ENCODE measurements around the gene CD200R1. TPM values are rescaled to one million over a fixed set of nuclear protein-coding genes. Genes with fewer than 3 reads are reported as not detected.

The CD200R1 gene
- total RNA-seq, 4 donors from 2014 or later: 1.6 to 3.3 (median 1.7) TPM

- no peak for DNase-seq (ENCODE audit: extremely low spot score)
- no peak for TF ChIP-seq EP300 (IDR thresholded peaks at IDR 0.05)
- no peak for TF ChIP-seq POLR2A (IDR thresholded peaks at IDR 0.05; ENCODE audit: low read depth)
- TF ChIP-seq CTCF (IDR thresholded peaks at IDR 0.05): no peak
- no peak overlapping the region for H3K4me3 ChIP-seq
- H3K4me1 ChIP-seq: no peaks in the 10 kb centered on the region
- intact Hi-C loops (cut with DNase I): no loop called here
- H3K27me3 ChIP-seq: peaks cover 0 to 9% (median 0%) of the 10 kb centered on the region in 4 donors
- H3K27ac ChIP-seq (replicated peaks in 1 of 4): no peak overlapping the region
- 57% methylated on average over 2 of the region's 2 CpGs for WGBS
- no peaks in the 10 kb centered on the region for H3K36me3 ChIP-seq
- H3K9me3 ChIP-seq: peaks cover 0 to 6% (median 0%) of the 10 kb centered on the region in 4 donors
Observed at GRCh38 chr3:112966633-112967032, 8.3 kb downstream of the CD200R1 start.

- no peak for TF ChIP-seq POLR2A (IDR thresholded peaks at IDR 0.05; ENCODE audit: low read depth)
- TF ChIP-seq EP300 (IDR thresholded peaks at IDR 0.05): no peak
- TF ChIP-seq CTCF (IDR thresholded peaks at IDR 0.05): no peak
- no peak for TF ChIP-seq POLR2AphosphoS5 (IDR thresholded peaks at IDR 0.05)
- H3K27me3 ChIP-seq: peaks cover 0 to 9% (median 0%) of the 10 kb centered on the region in 4 donors
- intact Hi-C loops (cut with DNase I): no loop called here
- no peaks in the 10 kb centered on the region for H3K4me1 ChIP-seq
- no peak for DNase-seq (ENCODE audit: extremely low spot score)
- no peaks in the 10 kb centered on the region for H3K36me3 ChIP-seq
- no peak overlapping the region for H3K4me3 ChIP-seq
- peaks cover 0 to 6% (median 0%) of the 10 kb centered on the region in 4 donors for H3K9me3 ChIP-seq
- 79% methylated on average over 6 of the region's 6 CpGs for WGBS
- H3K27ac ChIP-seq (replicated peaks in 1 of 4): no peak overlapping the region
Observed at GRCh38 chr3:112965656-112966055, 9.2 kb downstream of the CD200R1 start.

DNA sequence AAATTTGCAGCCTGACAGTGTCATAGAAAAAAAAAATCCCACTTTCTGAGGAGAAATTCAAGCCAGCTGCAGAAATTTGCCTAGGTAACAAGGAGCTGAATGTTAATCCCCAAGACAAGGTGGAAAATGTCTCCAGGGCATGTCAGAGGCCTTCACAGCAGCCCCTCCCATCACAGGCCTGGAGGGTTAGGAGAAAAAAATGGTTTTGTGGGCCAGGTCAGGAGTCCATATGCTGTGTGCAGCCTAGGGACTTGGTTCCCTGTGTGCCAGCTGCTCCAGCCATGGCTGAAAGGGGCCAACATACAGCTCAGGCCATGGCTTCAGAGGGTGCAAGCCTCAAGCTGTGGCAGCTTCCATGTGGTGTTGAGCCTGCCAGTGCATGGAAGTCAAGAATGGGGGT is 11.2 kb downstream of the CD200R1 start:
- no peak for TF ChIP-seq EP300 (IDR thresholded peaks at IDR 0.05)

GRCh38 chr3:112958811-112959560 is 15.9 kb downstream of the CD200R1 start:
- Histone ChIP-seq H3K9me3 (peaks cover 0 to 8% (median 0%) of the 10 kb centered on the region in 4 donors), H3K27ac (replicated peaks in 1 of 4) (no peak overlapping the region), H3K36me3 (no peaks in the 10 kb centered on the region), H3K4me1 (no peaks in the 10 kb centered on the region), H3K27me3 (peaks cover 0 to 7% (median 0%) of the 10 kb centered on the region in 4 donors), H3K4me3 (no peak overlapping the region)
- 60% methylated on average over 6 of the region's 6 CpGs for WGBS
- intact Hi-C loops (cut with DNase I): no loop called here
- DNase-seq (ENCODE audit: extremely low spot score): no peak
- TF ChIP-seq CTCF (IDR thresholded peaks at IDR 0.05): no peak
- no peak for TF ChIP-seq POLR2AphosphoS5 (IDR thresholded peaks at IDR 0.05)
- TF ChIP-seq POLR2A (IDR thresholded peaks at IDR 0.05; ENCODE audit: low read depth): no peak
- TF ChIP-seq EP300 (IDR thresholded peaks at IDR 0.05): no peak

More for the DNA sequence above, 11.2 kb downstream of the CD200R1 start:
- Histone ChIP-seq H3K9me3 (peaks cover 0 to 6% (median 0%) of the 10 kb centered on the region in 4 donors), H3K27ac (replicated peaks in 1 of 4) (no peak overlapping the region), H3K36me3 (no peaks in the 10 kb centered on the region), H3K4me1 (no peaks in the 10 kb centered on the region), H3K4me3 (no peak overlapping the region), H3K27me3 (peaks cover 0 to 9% (median 0%) of the 10 kb centered on the region in 4 donors)
- intact Hi-C loops (cut with DNase I): no loop called here
- no peak for DNase-seq (ENCODE audit: extremely low spot score)

- intact Hi-C loops (cut with DNase I): no loop called here
- no peak for TF ChIP-seq CTCF (IDR thresholded peaks at IDR 0.05)
- TF ChIP-seq POLR2AphosphoS5 (IDR thresholded peaks at IDR 0.05): no peak
- no peak for TF ChIP-seq POLR2A (IDR thresholded peaks at IDR 0.05; ENCODE audit: low read depth)
- no peak for TF ChIP-seq EP300 (IDR thresholded peaks at IDR 0.05)
- Histone ChIP-seq H3K4me1 (no peaks in the 10 kb centered on the region), H3K27ac (replicated peaks in 1 of 4) (no peak overlapping the region), H3K36me3 (no peaks in the 10 kb centered on the region), H3K27me3 (no peaks in the 10 kb centered on the region), H3K9me3 (peaks cover 0 to 5% (median 0%) of the 10 kb centered on the region in 4 donors), H3K4me3 (no peak overlapping the region)
- no peak for DNase-seq (ENCODE audit: extremely low spot score)
Observed at GRCh38 chr3:112956351-112956750, 18.6 kb downstream of the CD200R1 start.

Data from esophagus muscularis mucosa (tissue), 4 donors.